Measurements from ENCODE around the gene PRKCB. TPM values are rescaled to one million over a fixed set of nuclear protein-coding genes. Genes with fewer than 3 reads are reported as not detected.

PRKCB gene
- total RNA-seq, 2 donors from 2014 or later = 2.9 to 28.6 TPM

GRCh38 chr16:24138024-24138423 lies 302.2 kb downstream of the PRKCB start:
- intact Hi-C loops (cut with DNase I) = no loop called here
- no peak overlapping the region for H3K27ac ChIP-seq
- H3K27me3 ChIP-seq (replicated peaks; ENCODE audit: insufficient read depth) = no peaks in the 10 kb centered on the region
- no peak overlapping the region for H3K4me3 ChIP-seq
- no peak for TF ChIP-seq POLR2AphosphoS5 (IDR thresholded peaks at IDR 0.05)
- no peak for TF ChIP-seq CTCF (IDR thresholded peaks at IDR 0.05)
- no peak for TF ChIP-seq POLR2A (IDR thresholded peaks at IDR 0.05)
- 24% methylated on average over 2 of the region's 2 CpGs for WGBS
- no peaks in the 10 kb centered on the region for H3K36me3 ChIP-seq
- no peak for DNase-seq (ENCODE audit: low spot score)
- H3K4me1 ChIP-seq (replicated peaks) = no peaks in the 10 kb centered on the region
- H3K9me3 ChIP-seq = no peaks in the 10 kb centered on the region

- no peaks in the 10 kb centered on the region for H3K4me1 ChIP-seq (replicated peaks)
- no peak overlapping the region for H3K27ac ChIP-seq
- intact Hi-C loops (cut with DNase I) = no loop called here
- WGBS = 81% methylated on average over 2 of the region's 2 CpGs
- TF ChIP-seq POLR2AphosphoS5 (IDR thresholded peaks at IDR 0.05) (no peak), POLR2A (IDR thresholded peaks at IDR 0.05) (no peak), CTCF (IDR thresholded peaks at IDR 0.05) (no peak)
- no peak overlapping the region for H3K4me3 ChIP-seq
- no peaks in the 10 kb centered on the region for H3K27me3 ChIP-seq (replicated peaks; ENCODE audit: insufficient read depth)
- no peaks in the 10 kb centered on the region for H3K36me3 ChIP-seq
- DNase-seq (ENCODE audit: low spot score) = no peak
- H3K9me3 ChIP-seq = no peaks in the 10 kb centered on the region
Measured at GRCh38 chr16:24138575-24138974, 302.8 kb downstream of the PRKCB start.

GRCh38 chr16:24139282-24139681 lies 303.5 kb downstream of the PRKCB start:
- Histone ChIP-seq H3K27ac (no peak overlapping the region), H3K36me3 (no peaks in the 10 kb centered on the region), H3K4me3 (no peak overlapping the region), H3K27me3 (replicated peaks; ENCODE audit: insufficient read depth) (no peaks in the 10 kb centered on the region), H3K4me1 (replicated peaks) (no peaks in the 10 kb centered on the region), H3K9me3 (no peaks in the 10 kb centered on the region)
- TF ChIP-seq POLR2A (IDR thresholded peaks at IDR 0.05) = no peak
- TF ChIP-seq CTCF (IDR thresholded peaks at IDR 0.05) = no peak
- no peak for TF ChIP-seq POLR2AphosphoS5 (IDR thresholded peaks at IDR 0.05)
- intact Hi-C loops (cut with DNase I) = no loop called here
- no peak for DNase-seq (ENCODE audit: low spot score)
- WGBS = 67% methylated on average over 3 of the region's 3 CpGs

- no peak for DNase-seq (ENCODE audit: low spot score)
- TF ChIP-seq POLR2A (IDR thresholded peaks at IDR 0.05) = no peak
- TF ChIP-seq POLR2AphosphoS5 (IDR thresholded peaks at IDR 0.05) = no peak
- TF ChIP-seq CTCF (IDR thresholded peaks at IDR 0.05) = no peak
- intact Hi-C loops (cut with DNase I) = no loop called here
- H3K27ac ChIP-seq = no peak overlapping the region
- no peaks in the 10 kb centered on the region for H3K4me1 ChIP-seq (replicated peaks)
- H3K9me3 ChIP-seq = no peaks in the 10 kb centered on the region
- H3K4me3 ChIP-seq = no peak overlapping the region
- H3K27me3 ChIP-seq (replicated peaks; ENCODE audit: insufficient read depth) = no peaks in the 10 kb centered on the region
- WGBS = 65% methylated on average over 2 of the region's 2 CpGs
- H3K36me3 ChIP-seq = no peaks in the 10 kb centered on the region
Measured at GRCh38 chr16:24140730-24141129, 304.9 kb downstream of the PRKCB start.

- no peak for TF ChIP-seq POLR2AphosphoS5 (IDR thresholded peaks at IDR 0.05)
- no peak for TF ChIP-seq POLR2A (IDR thresholded peaks at IDR 0.05)
- TF ChIP-seq CTCF (IDR thresholded peaks at IDR 0.05) = no peak
- H3K9me3 ChIP-seq = no peaks in the 10 kb centered on the region
- H3K36me3 ChIP-seq = no peaks in the 10 kb centered on the region
- no peak overlapping the region for H3K4me3 ChIP-seq
- H3K27me3 ChIP-seq (replicated peaks; ENCODE audit: insufficient read depth) = no peaks in the 10 kb centered on the region
- DNase-seq (ENCODE audit: low spot score) = no peak
- no peaks in the 10 kb centered on the region for H3K4me1 ChIP-seq (replicated peaks)
- H3K27ac ChIP-seq = no peak overlapping the region
- intact Hi-C loops (cut with DNase I) = no loop called here
- 82% methylated on average over 5 of the region's 5 CpGs for WGBS
Measured at GRCh38 chr16:24141466-24141865, 305.7 kb downstream of the PRKCB start.
